Panc1 (cell line): Measurements from ENCODE around the gene ADARB2. TPM values are rescaled to one million over a fixed set of nuclear protein-coding genes. Genes with fewer than 3 reads are reported as not detected.

ENCODE experiments used
- ATAC-seq: fragments of 200-7000 bp; cut with Tn5 transposase; 2 replicates; pipeline ENCODE4 v1.9.1; 2020; ENCODE audit warnings: mild to moderate bottlenecking, moderate library complexity
- BruUV-seq: library from RNA; stranded (reverse); fragments of 400-500 nt; replicated peaks from 2 replicates; lab custom pipeline; 2021; lab: Mats Ljungman, UMichigan
- CTCF ChIA-PET: fragments of 300-600 bp; sonication (Branson Sonifier 250); formaldehyde crosslinking; loops from one replicate; lab custom pipeline; 2022; ENCODE audit warnings: antibody characterized with exemption; lab: Charles Lee
- POLR2A ChIA-PET: fragments of 300-600 bp; sonication (Branson Sonifier 250); formaldehyde crosslinking; loops from one replicate; lab custom pipeline; 2022; ENCODE audit warnings: antibody characterized with exemption; lab: Charles Lee
- DNase-seq: peaks from one replicate; pipeline ENCODE4 v3.0.0-alpha.2; 2010; ENCODE audit warnings: low read depth, low spot score
- H3K27ac ChIP-seq: 2 replicates; pipeline ENCODE4 v1.5.1; 2011; ENCODE audit warnings: mild to moderate bottlenecking, low read length, inconsistent platforms
- H3K27me3 ChIP-seq: fragments of 200-500 bp; sonication (Bioruptor generic); 2 replicates; pipeline ENCODE4 v1.6.0; 2014; ENCODE audit warnings: low read length, inconsistent platforms; ENCODE audit not compliant: control insufficient read depth, insufficient read depth
- H3K36me3 ChIP-seq: fragments of 200-500 bp; sonication (Bioruptor generic); 2 replicates; pipeline ENCODE4 v1.5.1; 2014; ENCODE audit warnings: inconsistent platforms, mild to moderate bottlenecking, low read length, moderate library complexity; ENCODE audit not compliant: control insufficient read depth, insufficient read depth
- H3K4me1 ChIP-seq: 2 replicates; pipeline ENCODE4 v1.5.1; 2011; ENCODE audit warnings: inconsistent platforms, mild to moderate bottlenecking, low read length, moderate library complexity; ENCODE audit not compliant: control insufficient read depth, insufficient read depth
- H3K4me3 ChIP-seq, 2 experiments: 2 replicates each; pipeline ENCODE4 v1.5.1; 2011 to 2012; ENCODE audit warnings: low read depth in 2 of 2, low read length in 2 of 2, mild to moderate bottlenecking in 2 of 2, inconsistent platforms in 1 of 2, moderate library complexity in 1 of 2
- H3K9me3 ChIP-seq: fragments of 200-500 bp; sonication (Bioruptor generic); 2 replicates; pipeline ENCODE4 v1.5.1; 2014; ENCODE audit warnings: low read depth, mild to moderate bottlenecking, inconsistent platforms, low read length, moderate library complexity; ENCODE audit not compliant: control insufficient read depth, insufficient read depth
- POLR2AphosphoS5 ChIP-seq: IDR thresholded peaks from 2 replicates; pipeline ENCODE4 v1.6.1; 2012; ENCODE audit warnings: mild to moderate bottlenecking, low read depth, low read length, moderate library complexity
- SIN3A ChIP-seq: IDR thresholded peaks from 2 replicates; pipeline ENCODE4 v1.6.1; 2012; ENCODE audit warnings: low read depth, mild to moderate bottlenecking, low read length, moderate library complexity, borderline replicate concordance; ENCODE audit not compliant: insufficient read depth
- TCF7L2 ChIP-seq: IDR thresholded peaks from 2 replicates; pipeline ENCODE4 v1.6.1; 2011; ENCODE audit warnings: mild to moderate bottlenecking, low read depth, low read length, inconsistent platforms
- in situ Hi-C: cut with HindIII; loops from 2 replicates; pipeline ENCODE4 v1.10.0; 2016; ENCODE audit warnings: low sequenced_read_pairs, low pct_unique_long_range_greater_than_20kb
- intact Hi-C: fragments of 100-400 bp; cut with micrococcal nuclease; formaldehyde crosslinking; loops from one replicate; pipeline ENCODE4 v1.10.0; 2022; ENCODE audit not compliant: unreplicated experiment
- total RNA-seq: library from RNA; stranded (reverse); gene quantifications from one replicate; pipeline ENCODE4 v1.2.1, GENCODE V29; 2021; ENCODE audit not compliant: unreplicated experiment
- TF ChIP-seq, protein P1 (sequence below): fragments of 450-650 bp; IDR thresholded peaks from 2 replicates; pipeline ENCODE4 v1.5.1; 2017; ENCODE audit warnings: mild to moderate bottlenecking
- TF ChIP-seq, protein P2 (sequence below), 2 experiments: IDR thresholded peaks; 2 replicates each; pipeline ENCODE4 v1.6.1; 2011 to 2012; ENCODE audit warnings: low read depth in 2 of 2, control low read depth in 1 of 2, low read length in 1 of 2, mild to moderate bottlenecking in 1 of 2, moderate library complexity in 1 of 2; ENCODE audit not compliant: insufficient read depth in 1 of 2

Gene ADARB2
- total RNA-seq, 1 experiment from 2014 or later: 0.31 TPM

GRCh38 chr10:1746796-1747195 lies 9.5 kb upstream of the ADARB2 start:
- POLR2A ChIA-PET: no interaction called here
- H3K27ac ChIP-seq: no peak overlapping the region

GRCh38 chr10:1745780-1746456 lies 8.6 kb upstream of the ADARB2 start:
- CTCF ChIA-PET: no interaction called here
- H3K4me1 ChIP-seq: no peaks in the 10 kb centered on the region
- DNase-seq: no peak
- no peaks in the 10 kb centered on the region; the same call in none of the 2 replicates for H3K27me3 ChIP-seq
- BruUV-seq: no TSS peak
- intact Hi-C loops: no loop called here
- no peaks in the 10 kb centered on the region for H3K36me3 ChIP-seq
- ATAC-seq: no peak
- no peak overlapping the region for H3K27ac ChIP-seq
- in situ Hi-C loops: no loop called here
- H3K9me3 ChIP-seq: no peaks in the 10 kb centered on the region
- no peak overlapping the region for H3K4me3 ChIP-seq
- TF ChIP-seq, protein P1, sequence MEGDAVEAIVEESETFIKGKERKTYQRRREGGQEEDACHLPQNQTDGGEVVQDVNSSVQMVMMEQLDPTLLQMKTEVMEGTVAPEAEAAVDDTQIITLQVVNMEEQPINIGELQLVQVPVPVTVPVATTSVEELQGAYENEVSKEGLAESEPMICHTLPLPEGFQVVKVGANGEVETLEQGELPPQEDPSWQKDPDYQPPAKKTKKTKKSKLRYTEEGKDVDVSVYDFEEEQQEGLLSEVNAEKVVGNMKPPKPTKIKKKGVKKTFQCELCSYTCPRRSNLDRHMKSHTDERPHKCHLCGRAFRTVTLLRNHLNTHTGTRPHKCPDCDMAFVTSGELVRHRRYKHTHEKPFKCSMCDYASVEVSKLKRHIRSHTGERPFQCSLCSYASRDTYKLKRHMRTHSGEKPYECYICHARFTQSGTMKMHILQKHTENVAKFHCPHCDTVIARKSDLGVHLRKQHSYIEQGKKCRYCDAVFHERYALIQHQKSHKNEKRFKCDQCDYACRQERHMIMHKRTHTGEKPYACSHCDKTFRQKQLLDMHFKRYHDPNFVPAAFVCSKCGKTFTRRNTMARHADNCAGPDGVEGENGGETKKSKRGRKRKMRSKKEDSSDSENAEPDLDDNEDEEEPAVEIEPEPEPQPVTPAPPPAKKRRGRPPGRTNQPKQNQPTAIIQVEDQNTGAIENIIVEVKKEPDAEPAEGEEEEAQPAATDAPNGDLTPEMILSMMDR: no peak
- TF ChIP-seq SIN3A (no peak), POLR2AphosphoS5 (no peak), TCF7L2 (no peak)
- TF ChIP-seq, protein P2, sequence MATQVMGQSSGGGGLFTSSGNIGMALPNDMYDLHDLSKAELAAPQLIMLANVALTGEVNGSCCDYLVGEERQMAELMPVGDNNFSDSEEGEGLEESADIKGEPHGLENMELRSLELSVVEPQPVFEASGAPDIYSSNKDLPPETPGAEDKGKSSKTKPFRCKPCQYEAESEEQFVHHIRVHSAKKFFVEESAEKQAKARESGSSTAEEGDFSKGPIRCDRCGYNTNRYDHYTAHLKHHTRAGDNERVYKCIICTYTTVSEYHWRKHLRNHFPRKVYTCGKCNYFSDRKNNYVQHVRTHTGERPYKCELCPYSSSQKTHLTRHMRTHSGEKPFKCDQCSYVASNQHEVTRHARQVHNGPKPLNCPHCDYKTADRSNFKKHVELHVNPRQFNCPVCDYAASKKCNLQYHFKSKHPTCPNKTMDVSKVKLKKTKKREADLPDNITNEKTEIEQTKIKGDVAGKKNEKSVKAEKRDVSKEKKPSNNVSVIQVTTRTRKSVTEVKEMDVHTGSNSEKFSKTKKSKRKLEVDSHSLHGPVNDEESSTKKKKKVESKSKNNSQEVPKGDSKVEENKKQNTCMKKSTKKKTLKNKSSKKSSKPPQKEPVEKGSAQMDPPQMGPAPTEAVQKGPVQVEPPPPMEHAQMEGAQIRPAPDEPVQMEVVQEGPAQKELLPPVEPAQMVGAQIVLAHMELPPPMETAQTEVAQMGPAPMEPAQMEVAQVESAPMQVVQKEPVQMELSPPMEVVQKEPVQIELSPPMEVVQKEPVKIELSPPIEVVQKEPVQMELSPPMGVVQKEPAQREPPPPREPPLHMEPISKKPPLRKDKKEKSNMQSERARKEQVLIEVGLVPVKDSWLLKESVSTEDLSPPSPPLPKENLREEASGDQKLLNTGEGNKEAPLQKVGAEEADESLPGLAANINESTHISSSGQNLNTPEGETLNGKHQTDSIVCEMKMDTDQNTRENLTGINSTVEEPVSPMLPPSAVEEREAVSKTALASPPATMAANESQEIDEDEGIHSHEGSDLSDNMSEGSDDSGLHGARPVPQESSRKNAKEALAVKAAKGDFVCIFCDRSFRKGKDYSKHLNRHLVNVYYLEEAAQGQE (IDR thresholded peaks at IDR 0.05; ENCODE audit: insufficient read depth in 1 of 2, low read depth in 2 of 2, low read length in 1 of 2): no peak
- POLR2A ChIA-PET: no interaction called here

More at GRCh38 chr10:1746796-1747195, 9.5 kb upstream of the ADARB2 start:
- Histone ChIP-seq H3K36me3 (no peaks in the 10 kb centered on the region), H3K9me3 (no peaks in the 10 kb centered on the region), H3K4me3 (no peak overlapping the region), H3K27me3 (no peaks in the 10 kb centered on the region; the same call in 1 of the 2 replicates), H3K4me1 (no peaks in the 10 kb centered on the region)
- BruUV-seq: no TSS peak
- ATAC-seq (no peak), DNase-seq (no peak)
- in situ Hi-C loops (no loop called here), intact Hi-C loops (no loop called here)
- TF ChIP-seq TCF7L2 (no peak), POLR2AphosphoS5 (no peak), SIN3A (no peak)
- TF ChIP-seq, protein P1: no peak
- TF ChIP-seq, protein P2 (IDR thresholded peaks at IDR 0.05; ENCODE audit: insufficient read depth in 1 of 2, low read depth in 2 of 2, low read length in 1 of 2): no peak
- CTCF ChIA-PET: no interaction called here
